Activated T-helper 17 cell treated with anti-CD3 and anti-CD28 coated beads, Interleukin-2, amount 50 U/mL, for 72 hours (primary cell): ENCODE measurements around the gene TSC2. TPM values are rescaled to one million over a fixed set of nuclear protein-coding genes. Genes with fewer than 3 reads are reported as not detected.
A peak's percentile ranks its signal among the peaks of the same experiment; 100 is the strongest.

ENCODE experiments used
- ATAC-seq: fragments of 150-1000 bp; cut with Tn5 transposase; replicated peaks from 2 replicates; pipeline ENCODE4 v1.10.0; 2021; ENCODE audit warnings: mild to moderate bottlenecking, moderate library complexity
- H3K27ac Mint-ChIP-seq: one replicate; pipeline ENCODE4 v1.8.0; 2022; ENCODE audit warnings: mixed read lengths
- H3K27me3 Mint-ChIP-seq: one replicate; pipeline ENCODE4 v1.8.0; 2022; ENCODE audit warnings: mixed read lengths
- H3K36me3 Mint-ChIP-seq: one replicate; pipeline ENCODE4 v1.8.0; 2022; ENCODE audit warnings: low read depth, mild to moderate bottlenecking, mixed read lengths
- H3K4me1 Mint-ChIP-seq: one replicate; pipeline ENCODE4 v1.8.0; 2022; ENCODE audit warnings: mixed read lengths
- H3K4me3 Mint-ChIP-seq: one replicate; pipeline ENCODE4 v1.8.0; 2022; ENCODE audit warnings: mild to moderate bottlenecking, mixed read lengths
- H3K9me3 Mint-ChIP-seq: one replicate; pipeline ENCODE4 v1.8.0; 2022; ENCODE audit warnings: mixed read lengths
- total RNA-seq, 2 donors: library from RNA; stranded (reverse); gene quantifications; one replicate each; pipeline ENCODE4 v1.2.3, GENCODE V29; 2022

The TSC2 gene
- total RNA-seq, 2 donors from 2014 or later, result 79.3 to 83.7 TPM

DNA sequence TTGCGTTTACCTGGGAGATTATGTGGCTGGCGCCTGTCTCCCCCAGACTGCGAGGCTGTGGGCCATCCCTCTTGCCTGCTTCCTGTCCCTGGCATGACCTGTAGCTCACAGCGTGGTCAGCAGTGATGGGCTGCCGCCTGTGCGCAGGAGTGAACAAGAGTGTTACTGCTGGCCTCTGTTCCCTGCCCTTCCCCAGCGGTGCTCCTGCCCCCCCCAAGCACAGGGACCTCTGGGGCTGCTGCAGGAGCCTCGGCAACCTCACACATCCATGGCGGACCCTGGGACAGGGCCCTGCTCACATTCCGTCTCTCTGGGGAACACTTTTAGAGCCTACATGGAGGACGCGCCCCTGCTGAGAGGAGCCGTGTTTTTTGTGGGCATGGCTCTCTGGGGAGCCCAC lies 10.6 kb downstream of the TSC2 start:
- H3K4me3 Mint-ChIP-seq, result no peak overlapping the region
- no peak for ATAC-seq
- H3K27me3 Mint-ChIP-seq, result no peaks in the 10 kb centered on the region
- no peaks in the 10 kb centered on the region for H3K4me1 Mint-ChIP-seq
- H3K36me3 Mint-ChIP-seq, result peaks cover 21% of the 10 kb centered on the region
- H3K27ac Mint-ChIP-seq, result peak overlapping the region; percentile 30
- no peaks in the 10 kb centered on the region for H3K9me3 Mint-ChIP-seq

DNA sequence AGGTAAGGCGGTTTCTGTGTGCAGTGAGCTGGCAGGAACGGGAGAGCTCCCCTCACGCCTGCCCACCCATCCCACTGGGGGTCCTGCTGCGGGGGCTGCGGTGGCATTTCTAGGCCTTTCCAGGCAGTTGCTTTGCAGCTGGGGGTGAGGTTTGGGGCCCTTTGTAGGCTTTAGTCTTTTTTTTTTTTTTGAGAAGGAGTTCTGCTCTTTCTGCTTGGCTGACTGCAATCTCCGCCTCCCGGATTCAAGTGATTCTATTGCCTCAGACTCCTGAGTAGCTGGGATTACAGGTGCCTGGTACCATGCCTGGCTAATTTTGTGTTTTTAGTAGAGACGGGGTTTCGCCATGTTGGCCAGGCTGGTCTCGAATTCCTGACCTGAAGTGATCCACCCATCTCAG lies 11.1 kb downstream of the TSC2 start:
- no peak for ATAC-seq
- Mint-ChIP-seq H3K27ac (no peak overlapping the region), H3K9me3 (no peaks in the 10 kb centered on the region), H3K36me3 (peaks cover 25% of the 10 kb centered on the region), H3K27me3 (no peaks in the 10 kb centered on the region), H3K4me3 (no peak overlapping the region), H3K4me1 (no peaks in the 10 kb centered on the region)

DNA sequence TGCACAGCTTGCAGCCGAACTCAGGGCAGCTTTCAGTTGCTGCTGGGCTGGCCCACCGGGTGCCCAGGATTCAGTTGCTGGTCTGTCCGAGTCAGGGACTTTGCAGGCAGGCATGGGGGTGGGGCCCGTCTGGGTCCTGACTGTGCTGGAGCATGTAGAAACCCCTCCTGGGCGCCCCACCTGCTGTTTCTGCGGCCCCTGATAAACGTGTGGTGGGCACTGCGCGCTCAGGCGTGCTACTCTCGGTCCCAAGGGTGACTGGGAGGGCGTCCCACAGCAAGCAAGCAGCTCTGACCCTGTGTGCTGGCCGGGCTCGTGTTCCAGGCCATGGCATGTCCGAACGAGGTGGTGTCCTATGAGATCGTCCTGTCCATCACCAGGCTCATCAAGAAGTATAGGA lies 12.6 kb downstream of the TSC2 start:
- H3K9me3 Mint-ChIP-seq, result no peaks in the 10 kb centered on the region
- H3K27ac Mint-ChIP-seq, result no peak overlapping the region
- H3K4me3 Mint-ChIP-seq, result no peak overlapping the region
- H3K27me3 Mint-ChIP-seq, result no peaks in the 10 kb centered on the region
- no peaks in the 10 kb centered on the region for H3K4me1 Mint-ChIP-seq
- H3K36me3 Mint-ChIP-seq, result peaks cover 25% of the 10 kb centered on the region
- ATAC-seq, result no peak

DNA sequence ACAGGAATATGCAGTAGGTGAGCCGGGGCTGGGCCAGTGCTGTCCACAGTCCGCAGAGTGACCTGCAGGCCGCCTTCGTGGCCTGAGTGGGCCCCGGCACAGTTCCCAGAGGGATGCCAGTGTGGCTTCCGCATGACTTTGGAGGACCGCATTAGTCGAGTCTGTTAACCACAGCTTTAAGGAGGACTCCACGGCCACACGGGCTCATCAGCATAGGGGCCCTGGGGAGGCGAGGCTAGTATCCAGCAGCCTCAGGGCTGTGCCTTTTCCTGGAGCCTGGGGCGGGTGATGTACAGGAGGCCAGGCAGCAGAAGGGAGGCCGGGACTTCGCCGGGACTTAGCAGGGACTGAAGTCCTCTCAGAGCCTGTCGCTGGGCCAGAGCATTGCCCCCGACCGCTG lies 13.2 kb downstream of the TSC2 start:
- H3K27ac Mint-ChIP-seq, result no peak overlapping the region

DNA sequence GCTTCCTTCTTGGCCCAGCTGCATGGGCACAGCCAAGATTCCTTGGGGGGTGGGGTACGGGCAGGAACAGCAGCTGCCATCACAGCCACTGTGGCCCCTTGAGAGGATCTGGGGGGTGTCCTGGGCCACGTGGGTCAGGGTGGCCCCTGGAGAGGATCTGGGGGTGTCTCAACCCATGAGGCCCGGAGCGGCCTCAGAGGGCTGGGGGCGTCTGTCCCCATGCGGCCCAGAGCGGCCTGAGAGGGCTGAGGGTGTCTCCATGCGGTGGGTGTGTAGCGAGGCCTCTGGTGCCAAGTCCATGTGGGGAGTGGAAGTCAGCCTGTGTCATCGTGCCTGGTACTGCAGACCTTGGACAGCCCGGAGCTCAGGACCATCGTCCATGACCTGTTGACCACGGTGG lies 13.7 kb downstream of the TSC2 start:
- Mint-ChIP-seq H3K27me3 (no peaks in the 10 kb centered on the region), H3K9me3 (no peaks in the 10 kb centered on the region), H3K36me3 (peaks cover 31% of the 10 kb centered on the region), H3K4me1 (no peaks in the 10 kb centered on the region), H3K27ac (no peak overlapping the region), H3K4me3 (no peak overlapping the region)
- no peak for ATAC-seq

More for the DNA sequence above, 13.2 kb downstream of the TSC2 start:
- H3K9me3 Mint-ChIP-seq, result no peaks in the 10 kb centered on the region
- H3K36me3 Mint-ChIP-seq, result peaks cover 27% of the 10 kb centered on the region
- H3K4me1 Mint-ChIP-seq, result no peaks in the 10 kb centered on the region
- H3K27me3 Mint-ChIP-seq, result no peaks in the 10 kb centered on the region
- no peak for ATAC-seq
- H3K4me3 Mint-ChIP-seq, result no peak overlapping the region

DNA sequence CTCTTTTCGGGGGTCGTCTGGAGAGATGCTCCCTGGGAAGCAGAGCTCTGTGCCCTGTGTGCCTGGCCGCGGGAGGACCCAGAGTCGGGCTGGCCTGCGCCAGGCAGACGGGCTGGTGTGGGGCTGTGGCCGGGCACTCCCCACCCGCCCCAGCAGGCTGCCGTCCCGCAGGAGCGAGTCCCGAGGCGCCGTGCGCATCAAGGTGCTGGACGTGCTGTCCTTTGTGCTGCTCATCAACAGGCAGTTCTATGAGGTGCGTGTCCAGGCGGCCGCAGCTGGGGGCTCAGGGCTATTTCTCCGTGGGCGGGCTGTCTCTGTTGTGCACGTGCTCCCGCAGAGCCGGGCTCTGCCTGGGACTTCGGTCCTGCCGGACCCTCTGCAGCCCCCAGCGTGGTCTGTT lies 15.0 kb downstream of the TSC2 start:
- Mint-ChIP-seq H3K4me1 (no peaks in the 10 kb centered on the region), H3K27me3 (no peaks in the 10 kb centered on the region), H3K4me3 (no peak overlapping the region), H3K36me3 (peaks cover 40% of the 10 kb centered on the region), H3K27ac (no peak overlapping the region), H3K9me3 (no peaks in the 10 kb centered on the region)
- ATAC-seq, result no peak

DNA sequence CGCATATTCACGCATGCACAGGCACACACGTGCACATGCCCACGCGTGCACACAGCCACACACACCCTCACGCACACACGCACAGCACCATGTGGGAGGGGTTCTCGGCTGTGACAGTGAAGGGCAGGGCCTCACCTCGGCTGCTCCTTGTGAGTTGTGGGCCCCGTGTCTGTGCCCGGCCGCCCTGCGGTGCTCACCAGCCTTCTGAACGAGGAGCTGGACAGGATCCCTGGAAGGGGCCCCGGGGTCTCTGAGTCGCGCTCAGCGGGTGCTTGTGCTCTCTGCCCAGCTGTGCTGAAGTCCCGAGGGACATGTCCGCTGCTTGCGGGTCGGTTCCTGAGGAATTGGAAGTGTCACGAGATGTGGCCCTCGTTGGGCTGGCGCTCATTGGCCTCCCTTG lies 16.1 kb downstream of the TSC2 start:
- H3K4me3 Mint-ChIP-seq, result no peak overlapping the region
- no peak for ATAC-seq
- peaks cover 40% of the 10 kb centered on the region for H3K36me3 Mint-ChIP-seq
- no peaks in the 10 kb centered on the region for H3K9me3 Mint-ChIP-seq
- no peak overlapping the region for H3K27ac Mint-ChIP-seq
- no peaks in the 10 kb centered on the region for H3K27me3 Mint-ChIP-seq
- H3K4me1 Mint-ChIP-seq, result no peaks in the 10 kb centered on the region

DNA sequence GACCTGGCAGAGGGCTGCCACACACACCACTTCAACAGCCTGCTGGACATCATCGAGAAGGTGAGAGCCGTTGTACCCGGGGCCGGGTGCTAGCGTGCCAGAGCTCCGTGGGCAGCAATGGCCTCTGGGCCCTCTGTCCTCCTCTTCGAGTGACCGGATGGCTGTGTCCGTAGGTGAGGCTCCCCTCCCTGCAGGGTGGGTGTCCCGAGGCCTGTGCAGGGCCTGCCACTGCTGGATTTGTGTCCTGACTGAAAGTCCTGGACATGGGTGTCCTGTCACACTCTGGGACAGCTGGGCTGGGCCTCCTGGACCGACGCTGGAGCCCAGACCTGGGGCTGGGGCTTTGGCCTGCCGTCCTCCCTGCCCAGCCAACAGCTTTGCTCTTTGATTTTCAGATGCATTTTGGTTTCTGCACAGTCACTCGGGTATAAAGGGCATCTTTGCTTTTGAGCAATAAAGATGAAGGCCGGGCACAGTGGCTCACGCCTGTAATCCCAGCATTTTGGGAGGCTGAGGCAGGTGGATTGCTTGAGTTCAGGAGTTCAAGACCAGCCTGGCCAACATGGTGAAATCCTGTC lies 16.7 kb downstream of the TSC2 start:
- no peaks in the 10 kb centered on the region for H3K27me3 Mint-ChIP-seq
- H3K9me3 Mint-ChIP-seq, result no peaks in the 10 kb centered on the region
- peaks cover 40% of the 10 kb centered on the region for H3K36me3 Mint-ChIP-seq
- H3K4me1 Mint-ChIP-seq, result no peaks in the 10 kb centered on the region
- H3K4me3 Mint-ChIP-seq, result no peak overlapping the region
- no peak for ATAC-seq
- H3K27ac Mint-ChIP-seq, result no peak overlapping the region

DNA sequence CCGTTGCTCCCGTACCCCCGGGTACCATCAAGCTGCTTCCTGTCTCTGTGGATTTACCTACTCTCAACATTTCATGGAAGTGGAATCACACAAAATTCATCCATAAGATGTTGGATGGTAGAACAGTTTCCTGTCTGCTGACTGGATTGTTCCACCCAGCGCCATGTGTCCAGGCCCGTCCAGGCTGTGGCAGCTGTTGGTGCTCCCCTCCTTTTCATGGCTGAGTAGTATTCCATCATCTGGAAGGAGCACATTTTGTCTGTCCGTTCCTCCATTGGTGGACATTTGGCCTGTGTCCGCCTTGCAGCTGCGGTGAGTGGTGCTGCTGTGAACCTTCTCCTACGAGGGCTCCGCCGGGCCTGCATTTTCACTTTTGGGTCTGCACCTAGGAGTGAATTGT lies 18.4 kb downstream of the TSC2 start:
- no peak overlapping the region for H3K27ac Mint-ChIP-seq
- H3K4me1 Mint-ChIP-seq, result no peaks in the 10 kb centered on the region
- no peak overlapping the region for H3K4me3 Mint-ChIP-seq
- peaks cover 36% of the 10 kb centered on the region for H3K36me3 Mint-ChIP-seq
- H3K27me3 Mint-ChIP-seq, result no peaks in the 10 kb centered on the region
- no peak for ATAC-seq
- no peaks in the 10 kb centered on the region for H3K9me3 Mint-ChIP-seq

DNA sequence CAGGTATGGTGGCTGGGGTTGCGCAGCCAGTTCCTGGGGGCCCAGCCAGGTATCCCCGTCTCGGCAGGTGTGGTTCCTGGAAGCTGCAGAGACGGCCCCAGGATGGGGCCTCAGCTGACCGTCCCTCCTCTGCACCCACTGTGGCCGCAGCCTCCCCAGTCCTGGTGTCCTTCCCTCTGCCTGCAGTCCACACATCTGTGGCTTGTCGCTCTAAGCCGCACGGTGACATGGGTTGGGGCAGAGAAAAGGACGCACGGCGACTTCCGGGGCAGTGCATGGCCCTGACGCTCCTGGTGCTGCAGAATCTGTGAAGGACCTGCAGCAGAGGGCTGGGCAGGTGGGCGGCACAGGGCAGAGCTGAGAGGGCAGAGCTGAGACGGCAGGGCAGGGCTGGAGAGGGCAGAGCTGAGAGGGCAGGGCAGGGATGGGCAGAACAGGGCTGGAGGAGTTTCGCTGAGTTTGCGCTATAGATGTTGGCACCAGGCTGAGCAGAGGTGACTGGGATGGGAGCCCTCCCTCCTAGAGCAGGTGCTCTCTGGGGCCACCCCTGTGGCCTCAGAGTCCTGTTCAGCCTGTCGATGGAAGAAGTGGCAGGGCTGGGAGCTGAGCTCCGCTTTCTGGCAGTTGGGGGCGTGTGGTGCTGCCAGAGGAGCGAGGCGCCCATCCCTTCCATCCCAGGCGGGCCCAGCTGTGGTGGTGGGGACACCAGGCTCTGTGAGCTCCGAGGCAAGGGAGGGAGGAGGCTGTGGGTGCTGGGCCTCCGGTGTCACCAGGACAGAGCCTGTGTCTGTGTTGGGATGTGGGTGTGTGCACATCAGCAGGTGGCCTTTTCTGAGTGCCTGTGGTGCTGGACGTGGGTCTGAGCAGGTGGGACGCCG lies 23.0 kb downstream of the TSC2 start:
- no peaks in the 10 kb centered on the region for H3K27me3 Mint-ChIP-seq
- peaks cover 39% of the 10 kb centered on the region for H3K36me3 Mint-ChIP-seq
- H3K4me1 Mint-ChIP-seq, result no peaks in the 10 kb centered on the region
- no peak for ATAC-seq
- H3K4me3 Mint-ChIP-seq, result no peak overlapping the region
- no peaks in the 10 kb centered on the region for H3K9me3 Mint-ChIP-seq
- no peak overlapping the region for H3K27ac Mint-ChIP-seq

DNA sequence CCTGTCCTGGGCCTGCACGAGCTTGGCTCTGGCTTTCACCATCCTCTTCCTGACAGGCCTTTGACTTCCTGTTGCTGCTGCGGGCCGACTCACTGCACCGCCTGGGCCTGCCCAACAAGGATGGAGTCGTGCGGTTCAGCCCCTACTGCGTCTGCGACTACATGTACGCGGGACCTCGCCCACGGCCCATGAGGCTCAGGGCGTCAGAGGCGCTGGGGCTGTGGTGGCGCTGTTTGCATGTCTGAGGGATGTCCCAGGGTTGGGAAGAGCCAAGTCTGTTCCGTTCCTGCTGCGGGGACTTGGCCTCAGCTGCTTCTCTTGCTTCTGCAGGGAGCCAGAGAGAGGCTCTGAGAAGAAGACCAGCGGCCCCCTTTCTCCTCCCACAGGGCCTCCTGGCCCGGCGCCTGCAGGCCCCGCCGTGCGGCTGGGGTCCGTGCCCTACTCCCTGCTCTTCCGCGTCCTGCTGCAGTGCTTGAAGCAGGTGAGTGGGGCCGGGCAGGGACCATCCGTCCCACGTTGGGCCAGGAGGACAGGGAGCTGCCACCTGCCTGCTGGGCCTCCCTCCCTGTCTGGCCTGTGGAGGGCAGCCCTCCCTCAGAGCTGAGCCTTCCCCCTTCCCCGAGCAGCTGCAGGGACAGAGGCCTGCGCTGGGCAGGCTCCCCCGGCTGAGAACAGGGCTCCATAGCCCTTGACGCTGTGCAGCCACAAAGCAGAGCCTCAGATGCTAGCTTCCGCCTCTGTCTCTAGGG lies 23.8 kb downstream of the TSC2 start:
- Mint-ChIP-seq H3K9me3 (no peaks in the 10 kb centered on the region), H3K4me3 (no peak overlapping the region), H3K27me3 (no peaks in the 10 kb centered on the region), H3K36me3 (peaks cover 31% of the 10 kb centered on the region), H3K4me1 (no peaks in the 10 kb centered on the region), H3K27ac (no peak overlapping the region)
- ATAC-seq, result no peak

DNA sequence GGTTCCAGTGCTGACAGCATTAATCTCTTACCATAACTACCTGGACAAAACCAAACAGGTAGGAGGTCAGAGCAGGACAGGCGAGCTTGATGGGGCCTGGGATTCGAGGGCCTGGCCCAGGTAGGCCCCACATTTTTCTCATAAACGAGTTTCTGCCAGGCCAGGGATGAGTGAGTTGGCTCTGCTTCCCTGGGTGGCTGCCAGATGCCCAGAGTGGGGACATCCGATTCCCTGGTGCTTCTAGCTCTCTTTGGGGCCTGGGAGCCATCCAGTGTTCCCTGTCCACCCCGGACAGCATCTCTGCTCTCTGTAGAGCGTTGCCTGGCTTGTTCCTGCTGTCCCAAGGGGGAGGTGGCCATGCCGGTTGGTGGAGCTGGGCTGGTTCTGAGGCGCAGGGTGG lies 25.1 kb downstream of the TSC2 start:
- Mint-ChIP-seq H3K4me3 (no peak overlapping the region), H3K9me3 (no peaks in the 10 kb centered on the region), H3K4me1 (no peaks in the 10 kb centered on the region), H3K27ac (no peak overlapping the region), H3K27me3 (no peaks in the 10 kb centered on the region), H3K36me3 (peaks cover 22% of the 10 kb centered on the region)
- ATAC-seq, result no peak

DNA sequence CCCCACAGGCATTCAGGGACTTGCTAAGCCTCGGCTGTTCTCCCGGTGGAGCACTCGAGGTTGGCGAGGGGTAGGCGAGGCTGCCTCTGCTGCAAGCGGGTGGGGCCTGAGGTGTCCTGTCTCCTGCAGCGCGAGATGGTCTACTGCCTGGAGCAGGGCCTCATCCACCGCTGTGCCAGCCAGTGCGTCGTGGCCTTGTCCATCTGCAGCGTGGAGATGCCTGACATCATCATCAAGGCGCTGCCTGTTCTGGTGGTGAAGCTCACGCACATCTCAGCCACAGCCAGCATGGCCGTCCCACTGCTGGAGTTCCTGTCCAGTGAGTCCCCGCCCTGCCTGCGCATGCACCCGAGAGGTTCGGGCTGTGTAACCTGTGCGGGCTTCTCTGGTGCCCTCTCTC lies 26.3 kb downstream of the TSC2 start:
- Mint-ChIP-seq H3K9me3 (no peaks in the 10 kb centered on the region), H3K36me3 (peaks cover 20% of the 10 kb centered on the region), H3K27me3 (no peaks in the 10 kb centered on the region), H3K4me3 (no peak overlapping the region), H3K27ac (no peak overlapping the region), H3K4me1 (no peaks in the 10 kb centered on the region)
- no peak for ATAC-seq

DNA sequence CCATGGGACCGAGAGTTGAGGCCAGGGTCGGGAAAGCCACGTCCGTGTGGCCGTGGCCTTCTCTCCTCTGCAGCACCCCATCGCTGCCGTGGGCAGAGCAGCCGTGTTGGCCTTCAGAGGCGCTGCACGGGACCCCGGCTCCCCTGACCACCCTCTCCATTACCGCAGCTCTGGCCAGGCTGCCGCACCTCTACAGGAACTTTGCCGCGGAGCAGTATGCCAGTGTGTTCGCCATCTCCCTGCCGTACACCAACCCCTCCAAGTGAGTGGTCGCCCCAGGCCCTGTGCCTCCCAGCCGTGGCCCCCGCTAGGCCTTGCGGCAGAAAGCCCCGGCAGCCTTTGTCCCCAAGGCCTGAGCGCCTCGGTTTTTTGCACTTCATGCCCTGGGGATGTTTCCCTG lies 27.8 kb downstream of the TSC2 start:
- H3K4me3 Mint-ChIP-seq, result no peak overlapping the region
- H3K36me3 Mint-ChIP-seq, result peaks cover 22% of the 10 kb centered on the region
- no peaks in the 10 kb centered on the region for H3K4me1 Mint-ChIP-seq
- no peaks in the 10 kb centered on the region for H3K9me3 Mint-ChIP-seq
- no peak overlapping the region for H3K27ac Mint-ChIP-seq
- no peak for ATAC-seq
- no peaks in the 10 kb centered on the region for H3K27me3 Mint-ChIP-seq
